GM19025 (cell line): ENCODE data around the gene NBAS.
"Not testable (repeated sequence)": the region's sequence is repeated elsewhere in the genome, so short reads cannot be mapped to it uniquely, and the experiment has no call there.

ENCODE experiments used
- ATAC-seq: cut with Tn5 transposase; IDR thresholded peaks from one replicate; pipeline ENCODE4 v1.9.1; 2021; ENCODE audit warnings: mild to moderate bottlenecking, low read depth, moderate library complexity; ENCODE audit not compliant: unreplicated experiment

The NBAS gene

DNA sequence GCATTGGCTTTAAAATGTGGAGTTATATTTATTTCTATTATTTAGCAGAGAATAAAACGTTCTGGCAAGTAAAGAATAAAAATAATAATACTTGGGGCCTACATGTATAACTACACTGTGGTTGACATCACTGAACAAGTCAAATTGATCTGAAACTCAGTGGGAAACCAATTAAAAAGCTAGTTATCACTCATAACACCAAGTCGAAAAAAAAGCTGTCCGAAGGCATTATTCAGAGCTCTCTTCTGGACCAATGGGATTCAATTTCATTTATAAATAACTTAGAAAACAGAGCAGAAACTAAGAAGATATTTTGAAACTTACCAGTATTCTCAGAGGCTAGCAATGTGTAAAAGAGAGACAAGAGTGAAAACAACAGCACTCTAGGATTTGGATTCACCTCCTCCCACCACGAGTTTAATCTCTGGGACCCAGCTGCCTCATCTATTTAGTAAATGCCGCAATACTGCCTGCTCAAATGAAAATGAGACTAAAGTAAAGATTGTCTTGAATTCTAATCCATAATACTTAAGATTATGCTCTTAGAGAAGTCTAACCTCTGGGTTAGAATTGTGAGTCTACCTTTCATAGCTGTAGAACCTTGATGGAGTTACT is 128.4 kb downstream of the NBAS start:
- no peak for ATAC-seq

DNA sequence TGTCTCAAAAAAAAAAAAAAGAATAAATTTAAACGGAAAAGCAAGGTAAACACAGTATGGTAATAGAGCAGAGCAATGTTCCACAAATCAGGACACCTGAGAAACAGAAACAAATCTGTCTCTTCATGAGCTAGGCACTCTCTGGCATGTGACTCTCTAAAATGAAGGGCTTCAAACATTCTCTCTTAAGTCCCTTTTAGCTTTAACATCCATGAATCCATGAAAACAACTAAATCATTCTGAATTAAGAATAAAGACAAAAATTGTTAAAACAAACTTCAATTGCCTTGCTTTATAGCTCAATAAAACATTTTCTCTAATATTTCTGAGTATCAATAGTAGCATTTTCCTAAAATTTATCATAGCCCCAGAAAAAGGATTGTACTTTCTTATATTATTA is 132.1 kb downstream of the NBAS start:
- no peak for ATAC-seq

DNA sequence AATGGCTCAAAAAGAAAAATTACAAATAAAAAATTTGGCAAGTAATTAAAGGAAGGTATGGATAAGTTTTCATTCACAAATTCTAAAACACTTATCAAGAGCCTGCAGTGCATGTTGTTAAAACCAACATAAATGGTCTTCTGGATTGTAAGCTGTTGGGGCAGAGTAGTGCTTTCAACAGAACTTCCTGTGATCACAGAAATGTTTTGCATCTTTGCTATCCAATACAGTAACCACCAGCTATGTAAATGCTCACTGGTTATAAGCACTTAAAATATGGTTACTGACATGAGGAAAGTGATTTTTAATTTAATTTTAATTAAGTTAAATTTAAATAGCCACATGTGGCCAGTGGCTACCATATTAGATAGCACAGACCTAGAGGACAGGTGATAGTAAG is 133.1 kb downstream of the NBAS start:
- no peak for ATAC-seq

DNA sequence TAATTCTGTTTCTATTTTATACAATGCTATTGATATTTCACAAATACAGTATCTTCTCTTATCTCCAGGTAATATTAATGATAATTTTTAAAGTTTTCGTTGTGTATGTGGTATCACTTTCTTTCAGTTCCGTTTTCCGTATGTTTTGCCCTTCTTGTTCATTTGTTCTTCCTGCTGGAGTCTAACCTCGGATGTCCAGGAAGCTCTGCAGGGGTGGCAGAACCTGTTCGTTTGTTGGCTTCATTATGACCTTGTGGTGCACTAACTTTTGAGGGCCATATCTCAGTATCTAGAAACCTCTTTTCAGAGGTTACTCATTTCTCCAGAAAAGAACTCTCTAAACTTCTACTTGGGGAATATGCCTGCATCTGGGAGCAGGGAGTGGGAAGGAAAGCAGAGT is 134.5 kb downstream of the NBAS start:
- no peak for ATAC-seq

DNA sequence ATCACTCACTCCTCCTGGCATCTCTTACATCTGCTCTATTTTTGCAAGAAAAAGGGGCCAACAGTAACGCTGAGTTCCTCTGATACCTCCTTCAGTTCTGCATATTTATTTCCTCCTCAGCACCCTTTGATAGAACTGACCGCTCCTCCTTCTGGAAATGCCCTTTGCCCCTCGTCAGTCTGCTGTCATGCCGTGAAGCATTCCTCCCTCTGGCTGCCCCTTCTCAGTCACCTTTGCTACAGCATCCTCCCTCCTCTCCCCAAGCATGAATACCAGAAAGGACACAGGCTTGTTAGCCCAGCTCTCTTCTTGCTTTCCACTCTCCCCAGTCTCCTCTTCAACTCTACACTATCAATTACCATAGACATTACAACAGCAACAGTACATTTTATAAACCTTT is 135.4 kb downstream of the NBAS start:
- ATAC-seq, result no peak

DNA sequence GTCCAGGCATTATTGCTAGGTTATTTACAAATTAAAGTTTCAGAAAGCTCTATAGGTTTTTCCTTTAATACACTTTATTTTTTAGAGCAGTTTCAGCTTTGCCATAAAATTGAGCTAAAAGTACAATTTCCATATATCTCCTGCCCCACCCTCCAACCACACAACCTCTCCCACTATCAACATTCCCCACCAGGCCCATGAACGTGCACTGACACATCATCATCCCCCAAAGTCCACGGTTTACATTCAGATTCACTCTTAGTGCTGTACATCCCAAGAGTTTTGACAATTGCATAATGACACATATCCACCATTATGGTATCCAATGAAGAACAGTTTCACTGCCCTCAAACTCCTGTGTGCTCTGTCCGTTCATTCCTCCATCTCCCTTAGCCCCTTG is 139.4 kb downstream of the NBAS start:
- ATAC-seq, result no peak

DNA sequence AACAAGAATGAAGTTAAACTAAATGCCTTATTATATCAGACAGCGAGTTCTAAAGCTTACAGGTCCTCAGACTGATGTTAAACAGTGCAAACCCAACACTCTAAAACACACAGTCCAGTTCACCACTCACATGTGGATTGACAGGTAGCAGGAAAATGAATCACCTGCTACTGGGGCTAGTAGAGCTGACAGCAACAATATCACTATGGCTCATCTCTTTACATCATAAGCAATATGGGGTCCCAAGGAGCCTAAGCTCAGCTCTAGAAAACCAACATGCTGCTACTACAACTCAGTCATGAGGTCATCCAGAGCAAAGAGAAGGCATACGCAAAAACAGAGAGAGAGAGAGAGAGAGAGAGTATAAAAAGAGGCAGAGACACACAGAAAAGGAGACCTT is 145.4 kb downstream of the NBAS start:
- no peak for ATAC-seq

DNA sequence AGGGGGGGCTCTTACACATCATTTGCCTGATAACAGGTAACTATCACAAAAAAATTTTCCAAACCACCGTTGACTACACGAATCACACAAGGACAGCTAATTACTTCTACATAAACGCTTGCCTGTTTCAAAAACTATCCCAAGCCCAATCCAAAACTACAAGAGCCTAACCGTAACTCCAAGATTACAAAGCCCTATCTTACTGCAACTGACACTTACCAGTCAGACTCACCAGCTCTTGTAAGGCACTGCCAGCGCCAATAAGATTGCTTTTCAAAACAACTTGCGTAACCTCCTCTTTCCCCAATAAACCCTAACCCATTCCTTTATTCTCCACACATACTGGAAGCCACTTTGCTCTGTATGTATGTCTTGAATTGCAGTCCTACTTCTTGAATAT is 148.4 kb downstream of the NBAS start:
- no peak for ATAC-seq

DNA sequence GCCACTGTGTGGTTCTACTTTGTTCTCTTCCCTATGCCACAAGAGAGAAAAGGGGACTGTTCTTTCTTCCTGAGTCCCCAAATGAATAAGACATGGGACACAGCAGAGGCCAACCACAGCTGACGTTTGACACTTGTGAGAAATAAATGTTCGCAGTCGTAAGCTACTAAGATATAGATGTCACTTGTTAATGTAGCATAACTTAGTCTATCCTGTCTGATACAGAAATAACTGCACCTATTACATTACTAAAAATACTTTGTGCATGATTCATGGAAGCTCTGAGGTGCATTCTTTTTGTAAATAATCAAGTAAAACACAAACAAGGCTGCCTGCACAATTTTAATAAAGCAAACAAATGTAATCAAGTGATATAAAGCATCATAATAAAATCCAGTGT is 148.8 kb downstream of the NBAS start:
- no peak for ATAC-seq

DNA sequence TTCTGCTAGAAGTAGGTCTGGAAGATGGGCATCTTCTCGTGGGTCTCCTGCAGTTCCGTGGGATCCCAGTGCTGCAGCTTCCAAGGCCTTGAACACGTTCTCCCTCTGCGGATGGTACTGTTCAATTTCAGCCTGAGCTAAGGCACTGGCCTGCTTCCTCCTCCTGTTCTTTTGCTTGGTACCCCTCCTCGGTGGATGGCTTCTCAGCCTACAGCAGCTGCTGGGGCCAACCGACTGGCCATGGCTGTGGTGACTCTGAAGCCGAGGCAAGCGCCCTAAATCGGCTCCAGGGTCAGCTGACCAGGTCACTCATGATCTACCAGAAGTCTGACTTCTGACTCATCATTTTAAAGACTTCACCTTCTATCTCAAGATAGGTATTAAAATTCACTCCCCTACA is 150.2 kb downstream of the NBAS start:
- ATAC-seq, result no peak

DNA sequence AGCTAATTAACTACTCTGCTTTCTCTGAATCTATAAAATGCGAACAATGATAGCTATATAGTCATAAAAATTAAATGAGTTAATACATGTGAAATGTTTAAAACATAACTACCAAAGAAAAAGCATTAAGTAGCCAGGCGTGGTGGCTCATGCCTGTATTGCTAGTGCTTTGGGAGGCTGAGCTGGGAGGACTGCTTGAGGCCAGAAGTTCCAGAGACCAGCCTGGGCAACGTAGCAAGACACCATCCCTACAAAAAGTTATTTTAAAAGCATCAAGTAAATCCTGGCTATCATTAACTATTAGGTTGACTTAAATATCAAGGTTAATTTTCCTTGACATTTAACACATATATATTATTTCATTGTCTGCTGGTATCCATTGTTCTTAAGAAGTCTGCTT is 152.4 kb downstream of the NBAS start:
- ATAC-seq, result no peak

DNA sequence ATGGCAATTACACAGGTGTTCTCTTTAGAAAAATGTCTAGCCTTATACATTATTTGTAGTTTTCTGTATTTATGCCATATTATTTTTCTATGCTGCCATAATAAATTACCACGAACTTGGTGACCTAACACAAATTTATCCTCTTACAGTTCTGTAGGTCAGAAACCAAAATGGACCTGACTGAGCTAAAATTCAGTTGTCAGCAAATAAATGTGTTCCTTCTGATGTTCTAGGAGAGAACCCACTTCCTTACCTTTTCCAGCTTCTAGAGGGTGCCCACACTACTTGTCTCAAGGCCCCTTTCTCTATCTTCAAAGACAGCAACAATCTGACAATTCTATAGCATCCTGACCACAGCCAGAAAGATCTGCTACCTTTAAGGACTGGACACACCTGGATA is 153.5 kb downstream of the NBAS start:
- ATAC-seq, result no peak

DNA sequence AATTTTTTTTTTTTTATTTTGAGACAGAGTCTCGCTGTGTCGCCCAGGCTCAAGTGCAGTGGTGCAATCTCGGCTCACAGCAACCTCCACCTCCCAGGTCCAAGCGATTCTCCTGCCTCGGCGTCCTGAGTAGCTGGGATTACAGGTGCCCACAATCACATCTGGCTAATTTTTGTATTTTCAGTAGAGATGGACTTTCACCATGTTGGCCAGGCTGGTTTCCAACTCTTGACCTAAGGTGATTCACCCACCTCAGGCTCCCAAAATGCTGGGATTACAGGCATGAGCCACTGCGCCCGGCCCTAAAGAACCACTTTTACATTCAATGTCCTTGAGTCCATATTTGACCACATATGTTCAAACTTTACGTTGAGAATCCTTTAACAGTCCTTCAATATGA is 156.6 kb downstream of the NBAS start:
- ATAC-seq, result not testable (repeated sequence)

DNA sequence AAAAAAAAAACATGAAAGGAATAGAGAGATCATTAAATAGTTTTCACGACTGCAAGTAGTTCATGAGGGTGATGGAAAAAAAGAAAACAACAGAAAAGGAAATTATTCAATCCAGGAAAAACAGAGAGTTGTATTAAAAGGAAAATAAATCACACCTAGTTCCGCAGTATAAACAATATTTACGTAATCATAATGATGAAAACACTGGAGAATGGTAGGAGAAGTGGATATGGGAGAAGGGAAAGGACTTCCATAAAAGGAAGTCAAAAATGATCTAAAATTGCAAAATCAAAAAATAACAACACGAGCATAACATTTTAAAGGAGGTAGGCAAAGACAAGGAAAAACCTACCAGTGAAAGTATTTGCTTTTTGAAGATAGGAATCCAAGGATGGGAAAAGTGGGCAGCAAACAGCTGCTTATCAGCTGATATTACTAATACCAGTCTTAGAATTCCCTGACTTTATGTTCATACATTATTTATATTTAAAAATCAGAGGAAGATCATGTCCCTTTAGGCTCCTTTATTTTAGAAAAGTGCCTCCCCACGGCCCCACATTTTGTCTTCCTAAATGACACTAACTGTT is 160.8 kb downstream of the NBAS start:
- no peak for ATAC-seq

DNA sequence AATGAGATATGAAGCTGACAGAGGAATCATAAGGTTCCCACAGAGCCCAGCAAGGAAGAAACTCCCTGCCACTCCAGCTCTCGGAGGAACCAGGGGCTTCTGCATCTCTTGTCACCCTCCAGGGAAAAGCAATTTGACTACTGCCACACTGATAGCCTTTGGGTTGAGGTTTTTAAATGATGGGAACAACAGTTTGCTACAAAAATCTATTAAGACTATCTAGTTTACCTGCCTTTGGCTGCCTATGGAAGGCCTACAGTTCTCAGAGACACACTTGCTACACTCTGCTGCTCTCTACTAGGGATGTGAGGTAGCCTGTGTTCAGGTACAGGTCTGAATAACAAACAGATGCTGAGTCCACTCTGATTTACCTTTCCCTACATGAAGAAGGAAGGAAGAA is 161.9 kb downstream of the NBAS start:
- ATAC-seq, result no peak

DNA sequence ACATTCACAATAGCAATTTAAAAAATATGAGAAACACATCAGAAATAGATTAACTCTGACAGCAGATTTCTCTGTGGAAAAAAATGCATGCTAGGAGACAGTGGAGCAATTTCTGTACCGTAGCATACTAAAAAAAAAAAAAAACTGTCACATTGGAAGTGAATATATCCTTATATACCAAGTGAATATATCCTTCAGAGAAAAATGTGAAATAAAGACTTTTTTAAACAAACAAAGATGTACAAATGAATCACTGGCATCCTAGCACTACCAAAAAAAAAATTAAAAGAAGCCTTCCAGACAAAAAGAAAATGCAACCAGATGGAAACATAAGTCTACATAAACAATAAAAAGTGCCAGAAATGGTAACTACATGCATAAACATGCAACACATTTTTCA is 169.4 kb downstream of the NBAS start:
- no peak for ATAC-seq

DNA sequence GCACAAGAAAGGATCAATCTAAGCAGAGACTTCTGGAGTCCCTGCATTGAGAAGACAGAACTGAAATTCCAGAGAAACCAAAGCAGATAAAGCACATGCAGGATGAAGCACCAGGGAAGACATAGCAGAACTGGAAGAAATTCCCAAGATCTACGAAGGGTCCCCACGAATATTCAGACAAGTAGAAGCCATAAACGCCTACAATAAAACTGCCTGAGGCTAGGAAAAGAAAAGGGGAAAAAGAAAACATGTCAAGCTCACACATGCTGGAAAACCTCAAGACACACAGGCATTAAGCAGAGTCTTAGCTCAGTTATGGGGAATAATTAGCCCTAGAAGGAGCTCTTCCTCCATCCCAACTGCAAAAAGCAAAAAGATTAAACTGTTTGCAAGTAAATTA is 171.2 kb downstream of the NBAS start:
- no peak for ATAC-seq

DNA sequence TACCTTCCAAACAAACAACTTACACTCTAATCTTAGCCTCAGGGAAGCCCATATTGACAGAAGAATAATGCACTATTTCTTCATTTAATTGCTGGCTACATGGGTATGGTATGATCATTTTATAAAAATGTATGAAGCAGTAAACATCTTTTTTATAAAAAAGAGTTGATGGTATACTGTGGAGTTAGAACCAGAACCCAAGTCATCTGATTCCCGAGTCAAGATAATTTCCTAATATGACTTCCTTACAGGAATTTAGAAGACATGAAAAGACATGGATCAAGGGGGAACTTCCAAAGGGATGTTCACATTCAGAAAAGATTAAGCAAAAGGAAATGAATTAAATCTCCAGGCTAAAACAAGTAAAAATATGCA is 171.8 kb downstream of the NBAS start:
- no peak for ATAC-seq

DNA sequence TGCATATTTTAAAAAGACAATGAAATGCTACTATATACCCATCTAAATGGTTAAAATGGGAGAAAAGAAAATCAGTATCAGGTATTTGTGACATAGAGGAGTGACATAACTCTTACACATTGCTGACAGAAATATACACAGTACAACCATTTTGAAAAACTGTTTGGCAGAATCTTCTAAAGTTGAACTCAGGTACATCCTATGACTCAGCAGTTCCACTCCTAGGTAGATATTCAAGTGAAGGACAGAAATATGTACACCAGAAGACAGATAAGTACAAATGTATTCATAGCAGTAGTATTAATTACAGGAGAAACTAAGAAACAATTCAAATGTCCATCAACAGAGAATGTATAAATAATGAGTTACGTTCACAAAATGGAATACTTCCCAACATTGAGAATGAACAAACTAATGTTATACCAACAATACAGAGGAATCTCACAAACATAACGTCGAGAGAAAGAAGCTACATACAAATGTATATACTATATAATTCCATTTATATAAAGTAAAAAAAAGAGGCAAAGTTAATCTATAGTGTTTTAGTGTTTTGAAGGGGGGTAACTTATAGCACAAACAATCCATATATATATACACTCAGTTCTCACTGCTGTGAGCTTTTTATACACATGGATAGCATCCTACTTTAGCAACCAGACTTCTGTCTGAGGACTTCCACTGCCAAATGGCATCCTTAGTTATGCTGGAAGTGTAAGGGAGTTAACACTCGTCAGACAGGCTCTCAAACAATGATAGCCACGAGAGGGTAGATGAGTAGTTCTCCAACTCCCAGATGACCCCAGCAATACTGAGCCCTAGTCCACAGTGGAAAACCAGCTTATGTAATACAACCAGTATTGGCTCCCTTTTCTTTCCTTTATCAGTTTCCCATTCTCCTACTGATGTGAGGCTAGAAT is 172.5 kb downstream of the NBAS start:
- ATAC-seq, result no peak

DNA sequence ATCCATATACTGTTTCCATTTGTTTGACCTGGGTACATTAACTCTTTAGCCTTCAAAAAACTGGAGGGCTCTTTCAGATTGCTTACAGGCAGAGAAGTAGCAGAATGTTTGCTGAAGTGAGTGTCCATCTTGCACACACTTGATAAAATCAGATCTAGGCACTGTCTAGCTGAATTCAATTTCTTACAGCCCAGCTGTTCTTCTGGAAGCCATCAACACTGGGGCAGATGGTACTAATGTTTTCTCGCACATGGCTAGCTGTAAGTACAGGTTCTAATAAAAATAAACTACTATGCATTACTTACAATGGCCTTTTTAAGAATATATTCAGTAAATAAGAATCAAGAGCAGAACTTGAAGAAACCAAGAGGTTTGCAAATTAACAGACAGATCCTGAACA is 175.9 kb downstream of the NBAS start:
- no peak for ATAC-seq

DNA sequence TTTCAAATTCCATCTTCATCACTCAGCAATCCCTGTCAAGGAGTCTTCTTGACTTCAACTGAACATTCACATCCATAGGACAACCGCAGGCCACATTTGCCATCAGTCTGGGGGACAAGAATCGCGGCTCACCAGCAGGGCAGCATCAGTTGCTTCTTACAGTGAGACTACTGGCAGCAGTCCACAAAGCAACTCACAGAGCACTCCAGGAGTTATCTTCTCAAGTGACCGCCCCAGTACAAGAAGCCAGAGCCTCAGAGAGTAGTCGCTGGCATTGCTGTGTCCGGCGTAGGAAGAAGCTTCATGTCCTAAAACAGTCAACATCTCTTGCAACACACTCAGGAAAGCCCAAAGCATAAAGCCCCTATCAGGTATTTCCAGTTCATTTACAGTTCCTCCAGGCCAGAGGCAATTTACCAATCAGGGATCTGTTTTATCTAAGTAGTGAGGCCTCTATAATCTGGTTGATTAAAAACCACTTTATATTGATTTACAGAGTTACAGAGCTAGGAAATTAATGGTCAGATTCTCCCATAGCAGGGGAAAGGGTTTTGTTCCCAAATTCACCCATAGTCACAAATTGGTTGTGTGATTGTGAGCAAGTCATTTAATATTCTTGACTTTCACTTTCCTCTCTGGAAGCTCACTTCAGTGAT is 177.3 kb downstream of the NBAS start:
- no peak for ATAC-seq
